HepG2 (cell line): ENCODE data around the gene NR2F1-AS1. TPM values are rescaled to one million over a fixed set of nuclear protein-coding genes. Genes with fewer than 3 reads are reported as not detected.

Experiments used
- CBX5 ChIP-seq: sonication (generic); formaldehyde crosslinking; IDR thresholded peaks from 2 replicates; pipeline ENCODE4 v1.4.0; 2020; ENCODE audit warnings: missing genetic modification reagents, borderline replicate concordance
- E2F1 ChIP-seq: sonication (generic); formaldehyde crosslinking; IDR thresholded peaks from 2 replicates; pipeline ENCODE4 v1.5.0; 2020; ENCODE audit warnings: missing genetic modification reagents
- EHMT2 ChIP-seq: fragments of 200-600 bp; sonication (generic); IDR thresholded peaks from 2 replicates; pipeline ENCODE4 v1.7.0; 2017; ENCODE audit warnings: antibody characterized with exemption, low read depth, low read length, borderline replicate concordance
- ELF4 ChIP-seq: sonication (generic); formaldehyde crosslinking; IDR thresholded peaks from 2 replicates; pipeline ENCODE4 v1.5.0; 2020; ENCODE audit warnings: missing genetic modification reagents, mild to moderate bottlenecking, moderate library complexity, borderline replicate concordance
- GTF2F1 ChIP-seq: fragments of 150-350 bp; IDR thresholded peaks from 2 replicates; pipeline ENCODE4 v1.6.1; 2014; ENCODE audit warnings: low read length
- MAF1 ChIP-seq: sonication (generic); formaldehyde crosslinking; IDR thresholded peaks from 2 replicates; pipeline ENCODE4 v1.5.0; 2020; ENCODE audit warnings: missing genetic modification reagents, borderline replicate concordance
- SNAI1 ChIP-seq: sonication (generic); formaldehyde crosslinking; IDR thresholded peaks from 2 replicates; pipeline ENCODE4 v1.5.0; 2020; ENCODE audit warnings: mild to moderate bottlenecking, missing genetic modification reagents, borderline replicate concordance
- TBL1XR1 ChIP-seq: fragments of 150-350 bp; IDR thresholded peaks from 2 replicates; pipeline ENCODE4 v1.6.1; 2014; ENCODE audit warnings: borderline replicate concordance, low read length; ENCODE audit not compliant: partially characterized antibody
- TFDP1 ChIP-seq: IDR thresholded peaks from 2 replicates; pipeline ENCODE4 v1.6.1; 2016; ENCODE audit warnings: missing compliant biosample characterization, missing genetic modification reagents, borderline replicate concordance
- ZFP41 ChIP-seq: sonication (generic); formaldehyde crosslinking; IDR thresholded peaks from 2 replicates; pipeline ENCODE4 v1.4.0; 2020; ENCODE audit warnings: mild to moderate bottlenecking, missing genetic modification reagents, borderline replicate concordance
- ZHX2 ChIP-seq, 2 experiments: sonication (generic) in 1 of 2; formaldehyde crosslinking in 1 of 2; IDR thresholded peaks; 2 replicates each; pipeline versions ENCODE4 v1.6.1 to v1.9.0; 2014 to 2022; ENCODE audit warnings: antibody characterized with exemption in 1 of 2, borderline replicate concordance in 1 of 2, inconsistent platforms in 1 of 2, low read depth in 1 of 2, missing genetic modification reagents in 1 of 2
- ZNF281 ChIP-seq: sonication (generic); formaldehyde crosslinking; IDR thresholded peaks from 2 replicates; pipeline ENCODE4 v1.4.0; 2020; ENCODE audit warnings: missing genetic modification reagents, borderline replicate concordance
- ZNF367 ChIP-seq: sonication (generic); formaldehyde crosslinking; IDR thresholded peaks from 2 replicates; pipeline ENCODE4 v1.4.0; 2020; ENCODE audit warnings: missing genetic modification reagents, borderline replicate concordance
- ZNF589 ChIP-seq: sonication (generic); formaldehyde crosslinking; conservative IDR thresholded peaks from 2 replicates; pipeline ENCODE4 v1.8.0; 2022; ENCODE audit warnings: mild to moderate bottlenecking, moderate library complexity, missing genetic modification reagents
- ZNF772 ChIP-seq: sonication (generic); formaldehyde crosslinking; IDR thresholded peaks from 2 replicates; pipeline ENCODE4 v1.5.0; 2020; ENCODE audit warnings: mild to moderate bottlenecking, missing genetic modification reagents
- ZNF816 ChIP-seq: sonication (generic); formaldehyde crosslinking; IDR thresholded peaks from 2 replicates; pipeline ENCODE4 v1.8.0; 2022; ENCODE audit warnings: missing genetic modification reagents, mild to moderate bottlenecking, borderline replicate concordance
- polyA plus RNA-seq, 8 experiments: library from polyadenylated mRNA; depleted of rRNA in 3 of 8; stranded (reverse) in 7 of 8; unstranded in 1 of 8; fragments of >200 nt; fragmentation: Illumina TruSeq in 4 of 8; extraction: Trizol in 4 of 8; gene quantifications; 2 replicates each; pipeline versions ENCODE4 v1.2.1 to v1.2.3, GENCODE V29; 2011 to 2016; ENCODE audit warnings: low read depth in 4 of 8, missing spikeins in 1 of 8, mixed read lengths in 1 of 8; ENCODE audit not compliant: insufficient read depth in 1 of 8
- total RNA-seq, 5 experiments: library from RNA; depleted of rRNA; stranded (reverse); fragments of >200 nt; fragmentation: Illumina TruSeq; extraction: Trizol; gene quantifications; 2 replicates each; pipeline ENCODE4 v1.2.3, GENCODE V29; 2016; ENCODE audit warnings: low read depth in 1 of 5

Gene NR2F1-AS1
- total and polyA plus RNA-seq, 2 of the 13 experiments (the other 11 are each of a cell fraction or from before 2014, with no cell fraction given) = 2.8 TPM

GRCh38 chr5:93620487-93621326 is 39.7 kb upstream of the NR2F1-AS1 start (continued):
- TF ChIP-seq TFDP1 = peak; percentile 43; the same call in 1 of the 2 replicates
- TF ChIP-seq TBL1XR1 = no peak
- no peak for TF ChIP-seq ZNF367
- no peak for TF ChIP-seq ZFP41 (CRISPR knock-in tag)
- 0 out of 2 replicates have a peak, but pooled peaks have one; percentile 40 for TF ChIP-seq ELF4 (CRISPR knock-in tag)
- TF ChIP-seq ZNF772 (CRISPR knock-in tag) = peak; percentile 56; the same call in 1 of the 2 replicates
- TF ChIP-seq E2F1 (CRISPR knock-in tag) = peak; percentile 65
- no peak for TF ChIP-seq ZHX2 (IDR thresholded peaks at IDR 0.05; ENCODE audit: low read depth)
- TF ChIP-seq ZHX2 (CRISPR knock-in tag; IDR thresholded peaks at IDR 0.05; ENCODE audit: borderline replicate concordance) = no peak
- no peak for TF ChIP-seq GTF2F1
- no peak for TF ChIP-seq EHMT2
- TF ChIP-seq ZNF281 (CRISPR knock-in tag) = no peak
- TF ChIP-seq MAF1 (CRISPR knock-in tag) = peak; percentile 31; the same call in 1 of the 2 replicates
- TF ChIP-seq SNAI1 (CRISPR knock-in tag) = no peak
- TF ChIP-seq ZNF589 (CRISPR knock-in tag) = no peak
- 0 out of 2 replicates have a peak, but pooled peaks have one; percentile 24 for TF ChIP-seq ZNF816 (CRISPR knock-in tag)
- TF ChIP-seq CBX5 (CRISPR knock-in tag) = peak; percentile 15; the same call in 1 of the 2 replicates
